Stimulated activated CD8-positive, alpha-beta memory T cell treated with anti-CD3 and anti-CD28 coated beads, Interleukin-4, amount 100 ng/mL, for 48 hours (primary cell): ENCODE results near the gene ATP9A.
"Not testable (repeated sequence)": the region's sequence is repeated elsewhere in the genome, so short reads cannot be mapped to it uniquely, and the experiment has no call there.

Experiments
- DNase-seq: peaks from one replicate; pipeline ENCODE4 v3.0.0-alpha.2; 2020

ATP9A gene

DNA sequence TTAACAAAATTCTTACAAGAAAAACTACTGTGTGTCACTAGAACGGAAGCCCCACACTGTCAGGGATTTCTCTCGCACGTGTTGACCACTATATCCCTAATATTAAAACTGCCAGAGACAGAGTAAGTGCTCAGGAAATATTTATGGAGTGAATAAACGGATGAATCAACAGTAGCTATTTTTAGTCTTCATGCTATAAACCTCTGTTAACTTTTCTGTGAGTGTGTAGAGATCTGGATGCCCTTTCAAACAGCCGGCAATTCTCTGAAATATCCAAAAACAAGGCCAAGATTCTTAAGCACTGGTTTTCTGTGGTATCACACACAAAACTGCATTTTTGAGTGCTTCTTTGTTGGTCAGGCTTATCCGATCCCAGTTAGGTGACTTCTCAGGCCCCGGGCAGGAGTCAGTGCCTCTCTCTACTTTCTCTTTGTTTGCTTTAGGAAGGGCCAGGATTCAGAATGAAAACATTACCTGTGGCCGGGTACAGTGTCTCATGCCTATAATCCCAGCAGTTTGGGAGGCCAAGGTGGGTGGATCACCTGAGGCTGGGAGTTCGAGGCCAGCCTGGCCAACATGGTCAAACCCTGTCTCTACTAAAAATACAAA, 15.7 kb downstream of the ATP9A start:
- no peak for DNase-seq

DNA sequence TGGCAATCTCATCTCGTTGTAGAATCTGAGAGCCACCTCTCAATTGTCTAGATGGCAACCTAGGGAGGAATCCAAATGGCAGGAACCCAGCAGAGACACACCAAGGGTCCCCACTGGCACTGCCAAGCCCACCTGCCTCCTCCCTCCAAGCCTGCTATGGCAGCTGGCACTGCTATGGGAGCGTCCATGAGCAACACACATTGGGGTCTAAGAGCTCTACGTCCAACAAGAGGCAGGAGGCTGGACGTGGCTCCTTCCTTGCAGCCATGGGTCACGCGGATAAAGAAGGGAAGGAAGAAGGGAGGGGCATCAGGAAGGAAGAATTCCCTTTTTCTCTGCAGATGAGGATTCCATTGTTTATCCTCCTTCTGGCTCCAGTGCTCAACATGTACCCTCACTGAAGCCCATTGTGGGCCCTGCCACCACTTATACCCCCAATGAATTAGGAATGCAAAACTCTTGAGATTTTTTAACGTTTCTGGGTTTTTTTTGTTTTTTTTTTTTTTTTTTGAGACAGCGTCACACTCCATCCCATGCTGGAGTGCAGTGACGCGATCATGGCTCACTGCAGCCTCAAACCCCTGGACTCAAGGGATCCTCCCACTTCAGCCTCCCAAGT, 17.3 kb downstream of the ATP9A start:
- no peak for DNase-seq

DNA sequence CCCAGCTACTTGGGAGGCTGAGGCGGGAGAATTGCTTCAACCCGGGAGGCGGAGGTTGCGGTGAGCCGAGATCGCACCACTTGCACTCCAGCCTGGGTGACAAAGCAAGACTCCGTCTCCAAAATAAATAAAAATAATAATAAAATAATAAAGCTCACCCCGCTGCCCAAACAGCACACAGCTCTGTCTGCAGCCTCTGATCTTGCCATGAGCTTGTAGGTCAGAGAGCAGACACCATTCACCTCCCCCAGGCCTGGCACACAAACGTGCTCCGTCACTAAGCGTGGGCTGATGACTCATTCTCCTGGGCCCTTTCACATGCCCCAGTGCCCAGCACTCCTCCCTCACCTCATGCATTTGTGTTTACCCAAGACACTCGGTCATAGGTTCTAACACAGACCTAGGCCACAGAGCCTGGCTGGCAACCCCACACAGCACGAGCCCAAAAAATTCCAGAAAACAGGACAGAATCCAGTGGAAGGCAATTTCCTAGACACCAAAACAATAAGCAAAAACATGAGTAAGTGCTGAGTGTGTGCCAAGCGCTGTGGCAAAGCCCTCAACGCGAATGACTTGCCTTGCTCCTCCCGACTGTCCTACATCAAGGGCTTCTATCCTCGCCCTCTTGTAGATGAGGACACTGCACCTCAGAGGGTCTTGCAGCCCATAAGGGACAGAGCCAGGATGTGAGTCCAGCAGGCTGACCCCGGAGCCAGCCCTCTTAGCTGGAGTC, 18.0 kb downstream of the ATP9A start:
- peak; percentile 56 for DNase-seq

DNA sequence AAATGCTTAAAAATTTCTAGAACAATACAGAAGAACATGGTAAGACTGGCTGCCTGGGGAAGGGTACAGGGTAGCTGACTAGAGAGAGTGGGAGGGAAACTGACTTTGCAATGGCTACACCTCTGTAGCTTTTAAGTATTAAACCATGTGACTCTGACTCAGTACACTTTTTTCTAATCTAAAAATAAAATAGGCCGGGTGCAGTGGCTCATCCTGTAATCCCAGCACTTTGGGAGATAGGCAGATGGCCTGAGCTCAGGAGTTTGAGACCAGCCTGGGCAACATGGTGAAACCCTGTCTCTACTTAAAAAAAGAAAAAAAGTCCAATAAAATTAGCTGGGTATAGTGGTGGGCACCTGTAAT, 18.5 kb downstream of the ATP9A start:
- no peak for DNase-seq

DNA sequence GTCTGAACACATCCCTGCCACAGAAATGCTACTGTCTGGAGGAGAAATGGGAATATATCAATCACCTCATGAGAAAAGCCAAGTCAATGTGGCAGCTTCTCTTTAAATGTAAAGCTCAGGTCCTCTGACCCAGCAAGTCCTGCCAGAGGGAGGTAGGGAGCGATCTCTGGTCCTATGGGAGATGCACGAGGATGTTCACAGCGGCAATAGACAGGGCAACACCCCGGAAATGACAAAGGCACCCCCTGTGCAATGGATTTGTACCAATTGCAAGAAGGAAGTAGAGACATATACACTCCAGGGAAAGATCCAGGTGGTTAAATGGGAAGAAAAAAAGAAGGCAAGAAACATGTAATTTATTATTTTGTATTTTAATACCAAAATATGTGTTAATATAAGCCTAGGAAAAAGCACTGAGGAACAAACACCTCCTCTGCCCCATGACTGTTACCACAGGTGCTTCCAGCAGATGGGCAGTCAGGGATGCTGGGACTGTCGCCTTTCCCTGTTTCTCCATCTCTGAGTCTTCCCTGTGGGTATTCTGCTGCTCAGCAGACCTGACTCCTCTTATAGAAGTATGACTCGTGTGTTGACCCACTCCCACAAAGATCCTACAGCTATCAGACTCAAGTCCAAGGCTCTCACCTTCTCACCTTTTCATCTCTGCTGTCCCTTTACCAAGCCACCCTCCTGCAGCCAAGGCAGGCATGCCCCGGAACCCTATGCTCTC, 20.8 kb downstream of the ATP9A start:
- DNase-seq = no peak

DNA sequence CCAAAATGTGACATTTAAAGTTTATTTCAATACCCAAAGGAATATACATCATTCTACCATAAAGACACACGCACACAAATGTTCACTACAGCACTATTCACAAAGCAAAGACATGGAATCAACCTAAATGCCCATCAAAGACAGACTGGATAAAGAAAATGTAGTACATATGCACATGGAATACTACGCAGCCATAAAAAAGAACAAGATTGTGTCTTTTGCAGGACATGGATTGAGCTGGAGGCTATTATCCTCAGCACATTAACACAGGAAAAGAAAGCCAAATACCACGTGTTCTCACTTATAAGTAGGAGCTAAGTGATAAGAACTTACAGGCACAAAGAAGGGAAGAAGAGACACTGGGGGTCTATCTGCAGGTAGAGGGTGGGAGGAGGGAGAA, 22.4 kb downstream of the ATP9A start:
- no peak for DNase-seq

DNA sequence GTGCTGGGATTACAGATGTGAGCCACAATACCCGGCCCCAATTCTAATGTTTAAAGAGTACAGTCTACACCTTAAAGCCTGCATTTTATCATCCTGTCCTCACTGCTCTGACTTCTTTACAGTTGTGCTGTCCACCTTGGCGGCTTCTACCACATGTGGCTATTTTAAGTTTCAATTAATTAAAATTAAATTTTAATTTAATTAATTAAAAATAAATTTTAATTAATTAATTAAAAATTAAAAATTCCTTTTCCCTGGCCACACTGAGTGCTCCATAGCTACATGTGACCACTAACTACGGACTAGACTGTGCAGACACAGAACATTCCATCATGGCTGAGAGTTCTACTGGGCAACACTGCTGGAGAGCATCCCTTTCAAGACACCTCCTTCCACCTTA, 27.4 kb downstream of the ATP9A start:
- DNase-seq = no peak

DNA sequence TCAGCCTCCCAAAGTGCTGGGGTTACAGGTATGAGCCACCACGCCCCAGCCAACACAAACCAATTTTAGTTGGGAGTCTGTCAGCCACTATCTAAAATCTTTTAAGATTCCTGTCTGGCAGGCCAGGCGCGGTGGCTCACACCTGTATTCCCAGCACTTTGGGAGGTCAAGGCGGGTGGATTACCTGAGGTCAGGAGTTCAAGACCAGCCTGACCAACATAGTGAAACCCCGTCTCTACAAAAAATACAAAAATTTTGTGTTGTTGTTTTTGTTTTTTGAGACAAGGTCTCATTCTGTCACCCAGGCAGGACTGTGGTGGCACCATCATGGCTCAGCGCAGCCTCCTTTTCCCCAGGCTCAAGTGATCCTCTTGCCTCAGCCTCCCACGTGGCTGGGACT, 27.9 kb downstream of the ATP9A start:
- not testable (repeated sequence) for DNase-seq

DNA sequence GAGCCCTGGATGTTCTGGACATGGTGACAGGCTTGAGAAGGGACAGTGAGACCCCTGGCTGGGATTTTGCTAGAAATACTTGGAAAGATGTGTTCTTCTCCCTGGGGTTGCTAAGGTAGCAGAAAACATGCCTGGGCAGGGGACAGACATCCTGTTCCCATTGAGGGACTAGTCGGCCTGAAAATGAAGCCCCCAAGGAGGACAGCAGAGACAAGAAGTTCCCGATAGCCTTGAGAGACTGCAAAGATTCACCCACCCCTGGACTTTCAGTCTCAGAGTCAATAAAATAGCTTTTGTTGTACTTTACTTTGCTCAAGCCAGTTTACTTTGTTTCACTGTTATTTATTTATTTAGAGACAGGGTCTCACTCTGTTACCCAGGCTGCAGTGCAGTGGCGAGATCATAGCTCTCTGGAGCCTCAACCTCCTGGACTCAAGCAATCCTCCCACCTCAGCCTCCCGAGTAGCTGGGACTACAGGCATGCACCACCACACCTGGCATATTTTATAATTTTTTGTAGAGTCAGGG, 28.4 kb downstream of the ATP9A start:
- no peak for DNase-seq

DNA sequence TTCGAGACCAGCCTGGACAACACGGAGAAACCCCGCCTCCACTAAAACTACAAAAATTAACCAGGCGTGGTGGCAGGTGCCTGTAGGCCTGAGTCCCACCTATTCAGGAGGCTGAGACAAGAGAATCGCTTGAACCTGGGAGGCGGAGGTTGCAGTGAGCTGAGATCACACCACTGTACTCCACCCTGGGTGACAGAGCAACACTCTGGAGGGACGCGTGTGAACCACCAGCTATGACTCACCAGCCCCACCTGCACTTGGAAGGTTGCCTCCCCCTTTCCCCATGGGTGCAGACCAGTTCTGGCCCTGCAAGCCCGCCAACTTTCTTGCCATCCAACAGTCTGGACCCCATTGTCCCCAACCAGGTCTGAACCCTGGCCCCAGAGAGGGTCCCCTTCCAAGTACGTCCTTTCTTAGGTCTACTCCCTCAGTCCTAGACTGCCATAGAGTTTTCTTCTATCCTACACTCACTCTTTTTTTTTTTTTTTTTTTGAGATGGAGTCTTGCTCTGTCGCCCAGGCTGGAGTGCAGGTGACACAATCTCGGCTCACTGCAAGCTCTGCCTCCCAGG, 29.2 kb downstream of the ATP9A start:
- DNase-seq = peak; percentile 26

DNA sequence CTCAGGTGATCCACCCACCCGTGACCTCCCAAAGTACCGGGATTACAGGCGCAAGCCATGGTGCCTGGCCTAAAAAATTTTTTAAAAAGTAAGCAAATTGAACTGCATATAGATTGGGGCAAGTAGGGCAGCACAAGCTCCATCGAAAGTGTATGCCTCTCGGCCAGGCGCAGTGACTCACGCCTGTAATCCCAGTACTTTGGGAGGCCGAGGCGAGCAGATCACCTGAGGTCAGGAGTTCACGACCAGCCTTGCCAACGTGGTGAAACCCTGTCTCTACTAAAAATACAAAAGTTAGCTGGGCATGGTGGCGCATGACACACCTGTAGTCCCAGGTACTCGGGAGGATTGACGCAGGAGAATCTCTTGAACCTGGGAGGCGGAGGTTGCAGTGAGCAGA, 29.9 kb downstream of the ATP9A start:
- DNase-seq = not testable (repeated sequence)

DNA sequence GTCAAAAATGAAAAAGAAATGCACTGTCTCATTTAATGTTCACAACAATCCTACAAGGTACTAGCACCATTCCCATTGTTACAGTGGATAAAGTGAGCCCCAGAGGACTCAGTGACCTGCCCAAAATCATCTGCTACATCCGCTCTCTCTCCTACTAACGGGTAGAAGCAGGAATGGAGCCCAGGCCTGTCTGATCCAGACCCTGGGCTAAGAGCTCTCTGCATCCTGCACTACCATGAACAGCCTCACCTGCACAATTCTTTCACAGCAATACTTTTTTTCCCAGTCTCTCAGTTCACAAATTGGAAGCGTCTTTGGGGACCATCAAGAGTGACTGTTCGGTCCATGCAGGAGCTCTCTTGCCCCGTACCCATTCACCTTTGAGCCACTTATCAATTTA, 31.2 kb downstream of the ATP9A start:
- no peak for DNase-seq

DNA sequence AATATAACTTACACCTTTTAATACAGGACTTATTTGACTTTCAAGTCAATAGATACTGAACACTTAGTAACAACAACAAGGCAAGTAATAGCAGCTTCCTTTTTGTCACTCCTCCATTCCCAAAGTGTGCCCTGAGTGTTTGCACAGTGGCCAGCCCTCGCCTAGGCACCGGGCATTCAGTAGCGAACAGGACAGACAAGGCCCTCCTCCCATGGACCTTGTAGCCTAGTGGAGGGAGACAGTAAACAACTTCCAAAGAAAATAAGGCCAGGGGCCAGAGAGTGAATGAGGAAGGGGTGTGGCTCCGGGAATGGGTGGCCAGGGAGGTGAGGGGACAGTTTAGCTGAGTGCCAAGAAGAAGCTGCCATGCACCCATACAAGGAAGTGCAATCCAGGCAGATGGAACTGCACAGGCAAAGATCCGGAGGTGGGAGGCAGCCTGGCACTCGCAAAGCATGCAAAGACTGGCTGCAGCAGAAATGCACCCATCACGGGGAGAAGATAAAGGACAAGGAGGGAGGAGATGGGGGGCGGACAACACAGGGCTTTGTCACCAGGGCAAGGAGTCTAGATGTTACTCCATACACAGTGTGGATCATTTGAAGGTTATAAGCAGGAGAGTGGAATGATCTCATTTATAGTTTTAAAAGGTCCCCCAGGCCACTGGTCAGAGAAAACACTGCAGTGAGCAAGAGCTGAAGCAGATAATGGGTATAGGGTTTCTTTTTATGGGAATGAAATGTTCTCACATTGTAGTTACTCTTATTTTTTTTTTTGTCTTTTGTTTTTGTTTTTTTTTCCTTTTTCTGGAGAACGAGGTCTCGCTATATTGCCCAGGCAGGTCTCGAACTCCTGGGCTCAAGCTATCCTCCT, 32.2 kb downstream of the ATP9A start:
- DNase-seq = no peak

DNA sequence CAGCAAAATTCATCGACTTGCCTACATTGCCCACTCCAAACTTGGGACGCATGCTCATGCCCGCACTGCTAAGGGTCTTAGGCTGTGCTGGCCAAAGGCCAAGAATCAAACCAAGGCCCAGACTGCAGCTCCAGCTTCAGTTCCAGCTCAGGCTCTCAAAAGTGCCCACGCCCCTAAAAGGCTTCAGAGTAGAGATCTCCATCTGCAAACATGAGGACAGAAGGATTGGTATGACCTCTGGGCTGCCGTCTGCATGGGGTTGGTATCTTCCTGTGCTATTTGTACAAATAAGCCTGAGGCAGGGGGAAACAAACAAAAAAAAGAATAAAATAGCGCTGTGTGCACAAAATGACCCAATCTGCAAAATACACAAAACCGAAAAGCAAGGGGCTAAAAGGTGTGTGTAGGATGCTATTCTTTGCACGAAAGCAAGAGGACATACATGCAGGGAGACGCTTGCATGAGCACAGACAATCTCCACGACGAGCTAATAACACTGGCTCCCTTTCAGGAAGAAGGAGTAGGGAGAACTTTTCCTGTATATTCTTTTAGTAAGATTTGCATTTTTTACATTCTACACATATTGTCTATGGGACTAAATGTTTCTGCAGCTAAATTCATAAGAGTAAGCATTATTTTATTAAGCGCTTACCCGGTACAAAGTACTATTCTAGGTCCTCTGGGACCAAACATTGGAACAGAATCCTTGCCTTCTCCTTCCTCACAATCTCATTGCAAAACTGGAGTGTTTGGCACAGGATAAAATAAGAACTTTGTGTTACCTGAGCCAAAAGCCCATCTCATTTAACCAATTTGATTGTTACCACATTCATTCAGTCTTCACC, 33.1 kb downstream of the ATP9A start:
- DNase-seq = no peak

DNA sequence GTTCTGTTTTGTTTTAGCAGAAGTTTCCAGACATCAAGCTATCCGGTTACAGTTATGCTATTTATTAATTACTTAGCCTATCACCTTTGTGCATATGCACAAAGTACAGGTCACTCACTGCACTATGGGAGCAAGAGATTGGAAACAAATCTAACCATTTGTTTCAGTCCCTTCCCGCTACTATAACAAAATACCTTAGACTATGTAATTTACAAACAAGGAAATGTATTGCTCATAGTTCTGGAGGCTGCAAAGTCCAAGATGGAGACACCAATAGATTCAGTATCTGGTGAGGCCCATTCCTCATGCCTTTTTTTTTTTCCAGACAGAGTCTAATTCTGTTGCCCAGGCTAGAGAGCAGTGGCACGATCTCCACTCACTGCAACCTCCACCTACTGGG, 35.1 kb downstream of the ATP9A start:
- no peak for DNase-seq

DNA sequence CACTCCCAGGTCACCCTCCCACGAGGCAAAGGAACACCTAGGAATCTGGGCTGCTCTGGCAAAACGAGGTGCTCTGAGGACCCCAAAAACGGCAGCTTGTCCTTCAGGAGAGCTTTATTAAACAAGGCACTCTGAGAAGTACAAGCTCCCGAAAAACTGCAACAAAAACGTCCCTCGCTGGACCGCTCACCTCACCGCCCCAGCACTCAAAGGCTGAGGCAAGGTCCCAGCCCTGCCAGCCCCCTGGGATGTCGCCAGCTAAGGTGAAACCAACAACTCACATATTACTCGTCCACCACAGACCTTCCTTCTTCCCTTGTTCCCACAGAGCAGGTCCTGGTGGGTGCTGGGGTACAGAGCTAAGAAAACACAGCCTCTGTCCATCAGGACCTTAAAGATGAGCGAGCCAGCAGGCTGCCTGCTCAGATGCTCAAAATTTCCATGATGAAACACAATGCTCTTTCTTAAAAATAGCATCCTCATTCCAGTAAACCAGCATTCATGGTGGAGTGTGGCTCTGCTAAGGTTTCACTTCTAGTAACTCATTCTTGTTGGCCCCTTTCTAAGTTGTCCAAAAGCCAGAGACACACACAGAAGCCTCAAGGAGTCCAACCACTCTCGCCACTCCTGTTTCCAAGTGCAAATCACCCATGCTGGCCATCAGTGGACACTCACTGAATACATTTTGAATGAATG, 35.9 kb downstream of the ATP9A start:
- DNase-seq = no peak

DNA sequence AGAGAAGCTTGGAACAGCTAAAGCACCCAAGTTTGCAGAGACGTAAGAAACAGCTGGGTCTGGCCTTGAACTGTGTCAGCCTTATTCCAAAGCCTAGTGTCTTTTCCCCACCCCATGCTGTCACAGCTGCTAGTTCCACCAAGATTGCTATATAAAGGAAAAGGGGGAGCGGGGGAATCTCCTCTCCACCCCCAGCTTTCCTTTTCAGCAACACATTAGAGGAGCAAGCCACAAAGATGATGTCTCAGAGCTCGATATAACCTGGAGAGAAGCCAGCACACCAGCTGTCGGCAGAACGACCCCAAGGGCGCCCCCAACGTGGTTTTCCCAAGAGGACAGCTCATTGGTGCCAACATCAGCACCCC, 36.5 kb downstream of the ATP9A start:
- no peak for DNase-seq

DNA sequence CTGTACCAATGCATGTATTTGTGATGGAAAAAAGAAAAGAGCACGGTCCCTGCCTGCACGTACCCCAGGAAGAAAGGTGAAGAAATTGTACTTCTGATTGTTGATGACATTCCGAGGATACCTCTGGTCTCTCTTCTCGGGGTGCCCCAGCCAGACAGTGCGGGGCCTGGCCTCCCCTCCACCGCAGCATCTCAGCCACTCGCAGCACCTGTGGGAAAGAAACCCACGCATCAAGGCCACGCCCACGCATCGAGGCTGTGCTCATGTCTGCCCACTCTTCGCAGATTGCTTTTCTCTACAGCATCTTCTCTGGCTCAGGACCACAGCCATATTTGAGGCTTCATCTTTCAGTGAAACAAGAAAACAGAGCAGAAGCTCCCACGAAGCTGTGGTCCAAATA, 38.4 kb downstream of the ATP9A start:
- no peak for DNase-seq

DNA sequence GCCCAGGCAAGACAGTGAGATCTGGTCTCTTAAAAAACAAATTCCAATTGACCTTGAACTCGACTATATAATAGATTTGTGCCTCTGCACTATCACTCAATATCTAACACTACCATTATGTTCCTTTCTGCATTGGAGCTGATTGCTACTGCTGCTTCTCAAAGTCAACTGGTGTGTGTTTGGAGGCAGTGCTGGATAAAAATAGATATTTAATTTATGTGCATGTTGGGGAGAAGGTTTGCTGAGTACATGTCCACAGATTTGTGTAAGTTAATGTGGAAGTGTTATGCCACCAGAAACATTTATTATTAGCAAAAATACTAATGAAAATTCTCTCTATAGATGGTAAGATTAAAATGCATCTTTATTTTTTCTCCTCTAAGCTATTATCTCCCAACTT, 39.5 kb downstream of the ATP9A start:
- DNase-seq = no peak

DNA sequence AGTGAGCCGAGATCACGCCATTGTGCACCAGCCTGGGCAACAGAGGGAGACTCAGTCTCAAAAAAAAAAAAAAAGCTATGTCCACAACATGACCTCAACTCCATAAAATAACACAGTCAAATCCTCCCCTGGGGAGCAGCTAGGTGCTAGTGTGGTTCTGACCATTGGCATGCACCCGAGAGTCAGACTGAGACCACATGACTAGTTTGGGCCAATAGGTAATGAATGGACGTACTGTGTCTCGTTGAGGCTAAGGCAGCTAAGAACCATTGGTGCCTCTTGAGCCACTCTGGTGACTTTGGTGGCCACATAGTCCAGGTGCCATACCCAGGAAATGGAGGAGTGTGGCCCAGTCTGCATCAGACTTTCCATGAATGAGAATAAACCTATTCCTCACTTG, 40.3 kb downstream of the ATP9A start:
- no peak for DNase-seq
